Measurements from ENCODE around the gene TYK2. TPM values are rescaled to one million over a fixed set of nuclear protein-coding genes. Genes with fewer than 3 reads are reported as not detected.

TYK2 gene
- total RNA-seq (55.1 TPM), polyA plus RNA-seq (ENCODE audit: insufficient read depth in 1 of 8, insufficient read length in 8 of 8, low replicate concordance in 1 of 8) (10 to 100 TPM; 54.8 to 89.6 (median 73.6) TPM)
- long read RNA-seq, donor 1, transcript TYK2-203 (2 exons, 350 nt) = major isoform, 6 of 6 reads
- long read RNA-seq, donor 1, partial matches to known transcripts = 0 of 6 reads
- long read RNA-seq, donor 1, other reads (novel, unspliced or antisense) = 0 of 6 reads
- long read RNA-seq, donor 2, partial matches to known transcripts = 0 of 4 reads
- long read RNA-seq, donor 2, other reads (novel, unspliced or antisense) = 0 of 4 reads
- long read RNA-seq, donor 3, full-length matches to known transcripts = 11 of 17 reads
- long read RNA-seq, donor 3, partial matches to known transcripts = 6 of 17 reads
- long read RNA-seq, donor 3, other reads (novel, unspliced or antisense) = 0 of 17 reads
- long read RNA-seq, donor 4, full-length matches to known transcripts = 3 of 3 reads
- long read RNA-seq, donor 4, partial matches to known transcripts = 0 of 3 reads
- long read RNA-seq, donor 4, other reads (novel, unspliced or antisense) = 0 of 3 reads
- long read RNA-seq, donor 5, full-length matches to known transcripts = 21 of 31 reads
- long read RNA-seq, donor 5, partial matches to known transcripts = 10 of 31 reads
- long read RNA-seq, donor 5, other reads (novel, unspliced or antisense) = 0 of 31 reads
- long read RNA-seq, donor 6, full-length matches to known transcripts = 21 of 21 reads
- long read RNA-seq, donor 6, partial matches to known transcripts = 0 of 21 reads
- long read RNA-seq, donor 6, other reads (novel, unspliced or antisense) = 0 of 21 reads
- long read RNA-seq, donor 7, transcript TYK2-203 (2 exons, 350 nt) = major isoform, 8 of 8 reads
- long read RNA-seq, donor 7, partial matches to known transcripts = 0 of 8 reads
- long read RNA-seq, donor 7, other reads (novel, unspliced or antisense) = 0 of 8 reads
- long read RNA-seq, donor 8, transcript TYK2-203 (2 exons, 350 nt) = major isoform, 6 of 6 reads
- long read RNA-seq, donor 8, partial matches to known transcripts = 0 of 6 reads
- long read RNA-seq, donor 8, other reads (novel, unspliced or antisense) = 0 of 6 reads
- long read RNA-seq, donor 9, transcript TYK2-203 (2 exons, 350 nt) = major isoform, 7 of 7 reads
- long read RNA-seq, donor 9, partial matches to known transcripts = 0 of 7 reads
- long read RNA-seq, donor 9, other reads (novel, unspliced or antisense) = 0 of 7 reads
- long read RNA-seq, donor 10, transcript TYK2-203 (2 exons, 350 nt) = major isoform, 5 of 6 reads
- long read RNA-seq, donor 10, partial matches to known transcripts = 0 of 6 reads
- long read RNA-seq, donor 10, other reads (novel, unspliced or antisense) = 0 of 6 reads
- long read RNA-seq, donor 11, full-length matches to known transcripts = 10 of 16 reads
- long read RNA-seq, donor 11, partial matches to known transcripts = 6 of 16 reads
- long read RNA-seq, donor 11, other reads (novel, unspliced or antisense) = 0 of 16 reads

DNA sequence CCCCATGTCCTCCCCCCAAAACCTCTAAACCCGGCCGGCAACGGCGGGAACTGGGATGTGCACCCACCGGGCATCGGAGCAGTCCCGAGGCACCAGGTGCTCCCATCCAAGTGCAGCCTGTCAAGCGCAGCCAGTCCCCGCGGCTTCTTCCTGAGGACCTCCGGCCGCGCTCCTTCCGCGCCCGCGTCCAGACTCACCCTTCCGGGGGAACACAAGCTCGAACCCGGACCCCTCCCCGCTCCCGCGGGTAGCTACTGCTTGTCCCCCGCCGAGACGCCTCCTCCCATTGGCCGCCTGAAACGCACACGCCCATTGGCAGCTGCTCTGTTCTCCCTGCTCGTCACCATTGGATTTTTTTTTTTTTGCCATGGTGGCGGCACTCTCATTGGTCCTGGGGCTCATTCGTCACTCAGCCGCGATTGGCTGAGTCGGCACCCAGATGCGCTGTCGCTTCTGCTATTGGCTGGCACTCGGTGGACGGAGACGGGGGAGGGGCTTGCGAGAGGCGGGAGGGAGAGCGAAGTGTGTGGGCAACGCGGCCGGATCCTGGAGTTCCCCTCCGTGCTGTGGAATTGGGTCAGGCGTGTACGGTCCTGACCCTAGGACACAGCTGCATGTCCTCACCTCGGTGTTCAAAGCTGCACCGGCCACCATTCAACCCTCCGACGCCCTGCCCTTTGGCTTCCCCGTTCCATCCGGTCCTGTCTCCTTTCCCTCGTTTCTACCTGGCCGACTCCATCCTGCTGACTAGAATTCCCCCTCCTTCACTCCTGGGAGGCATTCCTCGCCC is at the start of gene TYK2:
Gene TYK2, minus strand, starts transcription at position 260 of the 790 bp plus-strand sequence. CDS start 2,166 bp downstream, outside the sequence.
- peaks cover 17% of the 10 kb centered on the region for H3K36me3 ChIP-seq (ENCODE audit: control insufficient read depth, insufficient read depth, low read length)
- peak; percentile 100 for DNase-seq
- no peaks in the 10 kb centered on the region for H3K27me3 ChIP-seq (ENCODE audit: control insufficient read depth, insufficient read depth, low read length)
- peak within 1 kb of the TSS; percentile 66 for H3K27ac ChIP-seq (ENCODE audit: low read length)
- H3K4me3 ChIP-seq (ENCODE audit: low read length) = peak within 1 kb of the TSS; percentile 99
- peaks cover 11% of the 10 kb centered on the region for H3K4me1 ChIP-seq (ENCODE audit: control insufficient read depth, insufficient read depth, low read length)
- no peaks in the 10 kb centered on the region for H3K9me3 ChIP-seq (replicated peaks; ENCODE audit: control insufficient read depth, low read depth, low read length)
- under 1% methylated on average over 53 of the region's 58 CpGs for WGBS (ENCODE audit: insufficient coverage)

DNA sequence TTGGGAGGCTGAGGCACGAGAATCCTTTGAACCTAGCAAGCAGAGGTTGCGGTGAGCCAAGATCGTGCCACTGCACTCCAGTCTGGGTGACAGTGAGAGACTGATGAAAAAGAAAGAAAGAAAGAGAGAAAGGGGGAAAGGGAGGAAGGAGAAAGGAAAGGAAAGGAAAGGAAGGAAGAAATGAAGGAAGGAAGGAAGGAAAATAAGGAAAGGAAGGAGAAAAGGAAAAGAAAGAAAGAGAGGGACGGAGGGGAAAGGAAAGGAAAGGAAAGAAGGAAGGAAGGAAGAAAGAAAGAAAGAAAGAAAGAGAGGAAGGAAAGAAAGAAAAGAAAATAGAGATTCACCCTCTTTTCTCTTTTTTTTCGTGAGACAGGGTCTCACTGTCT is 48.6 kb upstream of the TYK2 start:
- no peak for DNase-seq
- H3K4me3 ChIP-seq (ENCODE audit: low read length) = no peak overlapping the region
- no peaks in the 10 kb centered on the region for H3K36me3 ChIP-seq (ENCODE audit: control insufficient read depth, insufficient read depth, low read length)
- H3K27ac ChIP-seq (ENCODE audit: low read length) = no peak overlapping the region
- WGBS (ENCODE audit: insufficient coverage) = 70% methylated on average over 5 of the region's 5 CpGs
- H3K9me3 ChIP-seq (replicated peaks; ENCODE audit: control insufficient read depth, low read depth, low read length) = no peaks in the 10 kb centered on the region
- peaks cover 74% of the 10 kb centered on the region for H3K27me3 ChIP-seq (ENCODE audit: control insufficient read depth, insufficient read depth, low read length)
- peaks cover 26% of the 10 kb centered on the region for H3K4me1 ChIP-seq (ENCODE audit: control insufficient read depth, insufficient read depth, low read length)

DNA sequence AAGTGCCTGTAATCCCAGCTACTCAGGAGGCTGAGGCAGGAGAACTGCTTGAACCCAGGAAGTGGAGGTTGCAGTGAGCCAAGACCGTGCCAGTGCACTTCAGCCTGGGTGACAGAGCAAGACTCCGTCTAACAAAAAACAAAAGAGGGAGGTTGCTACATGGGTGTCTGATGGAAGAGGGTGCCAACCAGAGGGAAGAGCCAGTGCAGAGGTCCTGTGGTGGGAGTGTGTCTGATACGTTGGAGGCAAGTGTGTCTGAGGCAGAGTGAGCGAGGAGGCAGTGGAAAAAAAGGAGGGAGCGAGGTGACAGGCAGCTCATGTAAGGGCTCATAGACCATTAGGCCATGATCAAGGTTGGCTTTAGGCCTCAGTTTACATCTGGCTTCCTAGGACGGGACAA is 46.8 kb upstream of the TYK2 start:
- no peaks in the 10 kb centered on the region for H3K36me3 ChIP-seq (ENCODE audit: control insufficient read depth, insufficient read depth, low read length)
- WGBS (ENCODE audit: insufficient coverage) = 72% methylated on average over 6 of the region's 6 CpGs
- H3K4me1 ChIP-seq (ENCODE audit: control insufficient read depth, insufficient read depth, low read length) = peaks cover 25% of the 10 kb centered on the region
- no peak for DNase-seq
- H3K4me3 ChIP-seq (ENCODE audit: low read length) = no peak overlapping the region
- no peak overlapping the region for H3K27ac ChIP-seq (ENCODE audit: low read length)
- no peaks in the 10 kb centered on the region for H3K9me3 ChIP-seq (replicated peaks; ENCODE audit: control insufficient read depth, low read depth, low read length)
- peaks cover 82% of the 10 kb centered on the region for H3K27me3 ChIP-seq (ENCODE audit: control insufficient read depth, insufficient read depth, low read length)

DNA sequence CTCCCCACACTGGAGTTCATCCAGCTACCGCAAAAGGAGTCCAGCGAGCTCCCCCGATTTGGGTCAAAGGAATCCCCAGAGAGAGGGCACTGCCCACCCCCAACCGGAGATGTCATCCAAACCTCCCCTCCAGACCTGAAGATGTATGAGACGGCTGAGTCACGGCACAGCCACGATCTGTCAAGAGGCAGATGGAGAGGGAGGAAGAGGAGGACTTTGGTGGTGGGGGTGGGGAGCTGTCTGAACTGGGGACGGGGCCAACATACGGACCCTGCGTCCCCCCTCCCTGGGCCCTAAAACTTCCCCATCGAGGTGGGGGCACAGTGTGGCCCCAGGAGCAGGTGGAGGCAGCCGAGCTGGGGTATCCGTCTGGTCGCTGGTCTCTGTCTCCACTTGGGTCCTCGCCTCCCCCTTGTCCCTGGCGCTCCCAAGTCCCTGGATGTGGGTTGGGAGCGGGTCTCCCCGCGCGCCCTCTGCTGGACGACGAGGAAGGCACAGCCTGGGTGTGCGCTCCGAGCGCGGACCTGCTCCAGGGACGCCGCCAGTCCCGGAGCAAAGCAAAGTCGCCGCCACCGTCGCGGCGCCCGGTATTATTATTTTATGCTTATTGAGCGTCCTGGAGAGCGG is 43.8 kb upstream of the TYK2 start:
- no peaks in the 10 kb centered on the region for H3K36me3 ChIP-seq (ENCODE audit: control insufficient read depth, insufficient read depth, low read length)
- H3K27me3 ChIP-seq (ENCODE audit: control insufficient read depth, insufficient read depth, low read length) = peaks cover 85% of the 10 kb centered on the region
- WGBS (ENCODE audit: insufficient coverage) = under 1% methylated on average over 31 of the region's 38 CpGs
- no peak overlapping the region for H3K27ac ChIP-seq (ENCODE audit: low read length)
- H3K9me3 ChIP-seq (replicated peaks; ENCODE audit: control insufficient read depth, low read depth, low read length) = no peaks in the 10 kb centered on the region
- H3K4me3 ChIP-seq (ENCODE audit: low read length) = no peak overlapping the region
- H3K4me1 ChIP-seq (ENCODE audit: control insufficient read depth, insufficient read depth, low read length) = peaks cover 31% of the 10 kb centered on the region
- DNase-seq = peak; percentile 81

DNA sequence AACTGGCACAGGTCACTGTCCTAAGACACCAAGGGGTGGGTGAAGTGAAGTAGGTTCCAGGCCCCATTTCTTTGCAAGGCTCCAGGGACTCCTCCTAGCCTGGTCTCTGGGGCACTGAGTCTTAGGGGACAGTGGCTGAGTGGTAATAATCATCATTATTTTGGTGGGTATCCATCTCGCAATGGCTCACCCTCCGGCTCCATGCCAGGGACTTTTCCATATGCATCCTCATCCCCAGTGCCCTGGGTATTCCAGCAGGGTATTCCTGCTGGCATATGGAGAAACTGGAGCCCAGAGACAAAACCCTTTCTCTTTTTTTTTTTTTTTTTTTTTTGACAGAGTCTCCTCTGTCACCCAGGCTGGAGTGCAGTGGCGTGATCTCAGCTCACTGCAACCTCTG is 42.5 kb upstream of the TYK2 start:
- Histone ChIP-seq H3K27me3 (ENCODE audit: control insufficient read depth, insufficient read depth, low read length) (peaks cover 95% of the 10 kb centered on the region), H3K9me3 (replicated peaks; ENCODE audit: control insufficient read depth, low read depth, low read length) (no peaks in the 10 kb centered on the region), H3K36me3 (ENCODE audit: control insufficient read depth, insufficient read depth, low read length) (no peaks in the 10 kb centered on the region), H3K27ac (ENCODE audit: low read length) (no peak overlapping the region), H3K4me3 (ENCODE audit: low read length) (no peak overlapping the region), H3K4me1 (ENCODE audit: control insufficient read depth, insufficient read depth, low read length) (peaks cover 43% of the 10 kb centered on the region)
- no peak for DNase-seq
- no CpG with 5 or more reads among the region's 3 CpGs for WGBS (ENCODE audit: insufficient coverage)

DNA sequence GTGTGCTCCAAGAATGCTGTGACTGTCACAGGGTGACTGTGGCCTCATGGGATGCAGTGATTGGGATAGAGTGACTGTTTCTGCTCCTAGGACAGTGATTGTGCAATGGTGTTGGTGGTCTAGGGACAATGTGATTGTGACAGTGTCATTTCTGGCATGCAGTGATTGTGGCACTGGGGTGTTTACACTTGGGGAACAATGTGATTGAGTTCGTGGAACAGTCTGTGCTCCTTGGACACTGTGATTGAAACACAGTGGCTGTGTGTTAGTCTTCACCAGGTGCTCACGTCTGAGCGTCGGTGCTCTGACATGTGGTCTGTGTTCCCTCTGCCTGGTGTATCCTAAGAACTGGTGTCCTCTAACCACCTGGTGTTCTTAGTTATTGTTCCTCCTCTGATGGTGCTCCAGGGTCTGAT is 41.7 kb upstream of the TYK2 start:
- Histone ChIP-seq H3K4me3 (ENCODE audit: low read length) (no peak overlapping the region), H3K27me3 (ENCODE audit: control insufficient read depth, insufficient read depth, low read length) (peaks cover 96% of the 10 kb centered on the region), H3K36me3 (ENCODE audit: control insufficient read depth, insufficient read depth, low read length) (no peaks in the 10 kb centered on the region), H3K4me1 (ENCODE audit: control insufficient read depth, insufficient read depth, low read length) (peaks cover 44% of the 10 kb centered on the region), H3K9me3 (replicated peaks; ENCODE audit: control insufficient read depth, low read depth, low read length) (no peaks in the 10 kb centered on the region), H3K27ac (ENCODE audit: low read length) (no peak overlapping the region)
- 40% methylated on average over 4 of the region's 4 CpGs for WGBS (ENCODE audit: insufficient coverage)
- no peak for DNase-seq

DNA sequence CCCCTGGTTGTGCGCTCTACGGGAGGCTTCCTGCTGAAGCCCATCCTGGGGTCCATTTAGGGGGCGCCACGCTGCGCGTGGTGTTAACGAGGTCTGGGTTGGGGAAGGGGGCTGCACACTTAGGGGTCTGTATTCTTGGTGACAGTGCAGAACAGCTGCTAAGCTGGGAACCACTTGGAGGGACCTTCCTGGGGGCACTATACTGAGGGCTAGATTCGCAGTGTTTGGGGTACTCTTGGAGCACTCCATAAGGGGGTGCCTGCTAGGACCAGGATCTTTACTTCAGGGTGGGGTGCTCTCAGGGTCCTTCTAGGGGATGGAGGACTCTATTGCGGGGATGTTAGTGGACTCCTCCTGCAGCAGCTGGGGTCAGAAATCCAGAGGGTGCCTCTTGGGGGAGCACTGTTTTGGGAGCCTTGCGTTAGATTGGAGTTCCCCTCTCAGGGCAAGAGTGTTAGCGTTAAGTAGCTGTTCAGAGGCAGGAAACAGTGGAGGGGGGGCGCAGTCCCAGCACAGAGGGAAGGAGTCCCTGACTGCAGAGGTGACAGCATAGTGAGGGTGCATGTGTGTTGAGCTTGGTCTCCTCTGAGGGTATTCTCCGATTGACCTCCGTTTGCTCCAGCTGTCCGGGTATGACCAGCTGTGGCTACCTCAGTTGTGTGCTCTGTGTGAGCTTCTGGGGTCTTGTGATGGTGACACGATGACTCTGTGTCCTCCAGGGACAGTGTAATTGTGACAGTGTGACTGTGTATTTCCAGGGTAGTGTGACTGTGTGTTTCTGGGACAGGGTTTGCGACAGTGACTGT is 41.1 kb upstream of the TYK2 start:
- no peak for DNase-seq
- Histone ChIP-seq H3K27ac (ENCODE audit: low read length) (no peak overlapping the region), H3K27me3 (ENCODE audit: control insufficient read depth, insufficient read depth, low read length) (peaks cover 98% of the 10 kb centered on the region), H3K9me3 (replicated peaks; ENCODE audit: control insufficient read depth, low read depth, low read length) (no peaks in the 10 kb centered on the region), H3K4me1 (ENCODE audit: control insufficient read depth, insufficient read depth, low read length) (peaks cover 50% of the 10 kb centered on the region), H3K4me3 (ENCODE audit: low read length) (no peak overlapping the region), H3K36me3 (ENCODE audit: control insufficient read depth, insufficient read depth, low read length) (no peaks in the 10 kb centered on the region)
- WGBS (ENCODE audit: insufficient coverage) = 20% methylated on average over 12 of the region's 17 CpGs

DNA sequence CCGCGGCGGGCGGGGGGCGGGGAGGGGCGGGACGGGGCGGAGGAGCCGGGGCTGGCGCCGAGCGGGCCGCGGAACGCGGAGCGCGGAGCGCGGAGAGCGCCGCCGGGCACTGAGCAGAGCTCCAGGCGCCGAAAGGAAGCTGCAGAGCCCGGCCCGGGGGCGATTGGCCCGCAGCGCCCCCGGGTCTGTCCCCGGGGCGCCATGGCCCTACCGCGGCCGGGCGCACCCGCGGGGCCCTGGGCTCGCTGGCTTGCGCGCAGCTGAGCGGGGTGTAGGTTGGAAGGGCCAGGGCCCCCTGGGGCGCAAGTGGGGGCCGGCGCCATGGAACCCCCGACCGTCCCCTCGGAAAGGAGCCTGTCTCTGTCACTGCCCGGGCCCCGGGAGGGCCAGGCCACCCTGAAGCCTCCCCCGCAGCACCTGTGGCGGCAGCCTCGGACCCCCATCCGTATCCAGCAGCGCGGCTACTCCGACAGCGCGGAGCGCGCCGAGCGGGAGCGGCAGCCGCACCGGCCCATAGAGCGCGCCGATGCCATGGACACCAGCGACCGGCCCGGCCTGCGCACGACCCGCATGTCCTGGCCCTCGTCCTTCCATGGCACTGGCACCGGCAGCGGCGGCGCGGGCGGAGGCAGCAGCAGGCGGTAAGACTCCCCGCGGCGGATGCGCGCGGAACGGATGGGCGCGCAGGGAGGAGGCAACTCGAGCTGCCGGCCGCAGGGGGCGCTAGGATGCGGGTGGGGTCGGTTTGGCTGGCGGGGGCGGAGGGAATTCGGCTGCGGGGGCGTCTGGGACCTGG is 40.3 kb upstream of the TYK2 start, which contains the start of gene PDE4A:
Gene PDE4A, plus strand, starts transcription at position 95 of the 796 bp plus-strand sequence. Its CDS starts 227 bp downstream, at position 322.
- H3K27me3 ChIP-seq (ENCODE audit: control insufficient read depth, insufficient read depth, low read length) = peaks cover 97% of the 10 kb centered on the region
- H3K27ac ChIP-seq (ENCODE audit: low read length) = no peak within 1 kb of the TSS
- no peaks in the 10 kb centered on the region for H3K9me3 ChIP-seq (replicated peaks; ENCODE audit: control insufficient read depth, low read depth, low read length)
- H3K36me3 ChIP-seq (ENCODE audit: control insufficient read depth, insufficient read depth, low read length) = no peaks in the 10 kb centered on the region
- H3K4me3 ChIP-seq (ENCODE audit: low read length) = peak within 1 kb of the TSS; percentile 19
- under 1% methylated on average over 89 of the region's 104 CpGs for WGBS (ENCODE audit: insufficient coverage)
- peaks cover 55% of the 10 kb centered on the region for H3K4me1 ChIP-seq (ENCODE audit: control insufficient read depth, insufficient read depth, low read length)
- no peak for DNase-seq
